ENCODE measurements around the gene PEAR1.

The PEAR1 gene

GRCh38 chr1:156901966-156902915 lies 8.7 kb downstream of the PEAR1 start:
- no peak for DNase-seq

- DNase-seq = no peak
Measured at GRCh38 chr1:156903328-156904091, 10.0 kb downstream of the PEAR1 start.

GRCh38 chr1:156904187-156904959 lies 10.9 kb downstream of the PEAR1 start:
- no peak for DNase-seq

GRCh38 chr1:156905176-156905575 lies 11.7 kb downstream of the PEAR1 start:
- no peak for DNase-seq

GRCh38 chr1:156905651-156906050 lies 12.1 kb downstream of the PEAR1 start:
- no peak for DNase-seq

GRCh38 chr1:156906206-156906906 lies 12.8 kb downstream of the PEAR1 start:
- no peak for DNase-seq

GRCh38 chr1:156908541-156908940 lies 15.0 kb downstream of the PEAR1 start:
- no peak for DNase-seq

GRCh38 chr1:156908955-156909354 lies 15.4 kb downstream of the PEAR1 start:
- DNase-seq = no peak

- DNase-seq = no peak
Measured at GRCh38 chr1:156909671-156910070, 16.2 kb downstream of the PEAR1 start.

- peak; percentile 67 for DNase-seq
Measured at GRCh38 chr1:156910309-156910782, 16.8 kb downstream of the PEAR1 start.

- DNase-seq = peak; percentile 61
Measured at GRCh38 chr1:156911577-156912298, 18.2 kb downstream of the PEAR1 start.

GRCh38 chr1:156912310-156912709 lies 18.8 kb downstream of the PEAR1 start:
- DNase-seq = no peak

- DNase-seq = peak; percentile 55
Measured at GRCh38 chr1:156912861-156913808, 19.6 kb downstream of the PEAR1 start.

GRCh38 chr1:156913809-156914387 lies 20.4 kb downstream of the PEAR1 start:
- DNase-seq = no peak

- DNase-seq = peak; percentile 87
Measured at GRCh38 chr1:156914440-156914856, 20.9 kb downstream of the PEAR1 start.

- peak; percentile 94 for DNase-seq
Measured at GRCh38 chr1:156920233-156921052, 26.9 kb downstream of the PEAR1 start, which contains the start of gene LRRC71. Gene LRRC71 (plus strand): TSS chr1:156920632. CDS start chr1:156920804, 172 bp downstream.

- no peak for DNase-seq
Measured at GRCh38 chr1:156921053-156921529, 27.6 kb downstream of the PEAR1 start.

- DNase-seq = no peak
Measured at GRCh38 chr1:156922986-156923669, 29.6 kb downstream of the PEAR1 start.
